Measurements from ENCODE around the gene ELP2. TPM values are rescaled to one million over a fixed set of nuclear protein-coding genes. Genes with fewer than 3 reads are reported as not detected.
A peak's percentile ranks its signal among the peaks of the same experiment; 100 is the strongest.
"Not testable (repeated sequence)": the region's sequence is repeated elsewhere in the genome, so short reads cannot be mapped to it uniquely, and the experiment has no call there.

The ELP2 gene
- total RNA-seq, 1 donor from 2014 or later = 109 TPM

- DNase-seq (ENCODE audit: low spot score) = no peak
- no peak for ATAC-seq
- intact Hi-C loops (cut with DNase I) = no loop called here
Measured at GRCh38 chr18:36203360-36203895, 73.7 kb downstream of the ELP2 start.

- intact Hi-C loops (cut with DNase I) = no loop called here
- no peak for DNase-seq (ENCODE audit: low spot score)
- no peak for ATAC-seq
Measured at GRCh38 chr18:36205166-36205565, 75.5 kb downstream of the ELP2 start.

GRCh38 chr18:36207303-36207702, 77.6 kb downstream of the ELP2 start:
- ATAC-seq = no peak
- intact Hi-C loops (cut with DNase I) = no loop called here
- no peak for DNase-seq (ENCODE audit: low spot score)

- DNase-seq (ENCODE audit: low spot score); ATAC-seq; intact Hi-C loops (cut with DNase I): not testable (repeated sequence)
Measured at GRCh38 chr18:36207969-36208368, 78.3 kb downstream of the ELP2 start.

DNA sequence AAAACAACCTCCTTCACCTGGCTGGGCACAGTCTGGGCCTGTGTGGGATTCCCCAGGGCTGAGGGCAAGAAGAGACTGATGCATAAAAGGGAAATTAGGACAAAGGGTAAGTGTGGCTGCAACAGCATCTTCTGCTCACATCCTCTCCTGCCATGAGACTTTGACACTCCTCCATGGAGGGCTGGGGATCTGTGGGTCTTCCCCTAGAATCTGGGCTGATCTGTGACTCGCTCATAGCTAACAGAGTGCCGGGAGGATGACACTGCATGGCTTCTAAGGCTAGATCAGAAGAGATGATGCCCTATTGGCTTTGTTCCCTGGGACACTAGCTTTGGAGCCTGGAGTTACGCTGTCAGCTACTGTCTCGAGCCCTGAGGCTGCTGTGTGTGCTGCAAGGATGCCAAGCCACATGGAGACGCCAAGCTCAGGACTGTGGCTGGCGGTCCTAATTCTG, 81.9 kb downstream of the ELP2 start:
- peak; percentile 34 for ATAC-seq
- intact Hi-C loops (cut with DNase I) = no loop called here
- no peak for DNase-seq (ENCODE audit: low spot score)

DNA sequence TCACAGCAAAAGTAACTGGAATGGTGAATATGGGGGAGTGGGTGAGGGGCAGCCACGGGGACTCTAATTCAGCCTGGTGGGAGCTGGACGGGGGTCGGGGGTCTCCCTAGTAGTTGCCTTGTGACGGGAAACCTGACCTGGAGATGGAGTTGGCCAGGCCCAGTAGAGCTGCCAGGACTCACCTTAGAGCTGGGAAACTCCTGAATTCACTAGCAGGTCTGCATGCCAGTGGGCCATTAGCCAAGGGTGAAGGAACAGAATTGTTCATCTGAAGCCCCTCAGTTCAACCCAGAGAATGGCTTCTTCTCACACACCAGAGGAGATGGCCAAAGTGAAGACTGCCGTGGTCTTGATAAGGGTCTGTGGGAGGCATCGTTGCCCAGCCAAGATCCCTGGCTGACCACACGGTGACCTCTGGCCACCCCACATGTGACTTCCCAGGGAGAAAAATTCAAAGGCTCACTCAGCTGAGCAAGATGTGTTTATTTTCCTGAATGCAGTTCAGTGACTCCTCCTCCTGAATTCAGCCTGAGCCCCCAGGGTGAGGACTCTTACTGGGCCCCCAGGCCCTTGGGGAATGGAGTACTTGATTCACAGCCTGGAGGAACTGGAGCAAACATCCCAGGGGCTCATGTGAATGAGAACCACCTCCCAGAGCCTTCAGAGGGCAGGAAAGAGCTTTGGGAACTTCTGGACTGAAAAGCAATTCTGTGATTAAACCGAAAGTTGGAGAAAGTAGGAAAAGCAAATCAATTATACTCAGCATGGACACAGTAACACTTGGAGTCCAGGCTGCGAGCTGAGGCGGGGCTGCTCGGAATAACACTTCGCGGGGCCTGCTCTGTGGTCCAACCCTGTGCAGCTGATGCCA, 82.8 kb downstream of the ELP2 start:
- ATAC-seq (peak; percentile 75), DNase-seq (ENCODE audit: low spot score) (no peak)
- intact Hi-C loops (cut with DNase I) = no loop called here

DNA sequence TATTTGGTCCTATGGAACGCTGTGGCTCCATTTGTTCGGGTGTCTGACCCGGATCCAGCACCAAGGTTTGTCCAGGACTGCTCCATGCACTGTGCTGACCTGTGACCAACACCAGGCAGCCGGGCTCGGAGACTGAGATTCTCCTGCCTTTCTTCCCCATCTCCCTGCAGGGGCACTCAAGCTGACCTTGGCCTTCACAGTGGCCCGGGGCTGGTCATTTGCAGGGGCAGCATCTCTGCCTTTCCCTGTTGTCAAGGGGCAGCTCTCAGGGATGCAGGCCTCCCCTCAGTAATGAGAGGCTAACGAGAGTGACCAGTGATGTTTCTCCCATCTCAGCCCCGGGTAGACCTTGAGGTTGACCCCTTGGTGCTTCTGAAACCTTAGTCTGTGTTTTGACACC, 85.1 kb downstream of the ELP2 start:
- ATAC-seq (no peak), DNase-seq (ENCODE audit: low spot score) (no peak)
- intact Hi-C loops (cut with DNase I) = no loop called here

GRCh38 chr18:36215577-36215976, 85.9 kb downstream of the ELP2 start:
- intact Hi-C loops (cut with DNase I) = no loop called here
- DNase-seq (ENCODE audit: low spot score) = no peak
- ATAC-seq = no peak

DNA sequence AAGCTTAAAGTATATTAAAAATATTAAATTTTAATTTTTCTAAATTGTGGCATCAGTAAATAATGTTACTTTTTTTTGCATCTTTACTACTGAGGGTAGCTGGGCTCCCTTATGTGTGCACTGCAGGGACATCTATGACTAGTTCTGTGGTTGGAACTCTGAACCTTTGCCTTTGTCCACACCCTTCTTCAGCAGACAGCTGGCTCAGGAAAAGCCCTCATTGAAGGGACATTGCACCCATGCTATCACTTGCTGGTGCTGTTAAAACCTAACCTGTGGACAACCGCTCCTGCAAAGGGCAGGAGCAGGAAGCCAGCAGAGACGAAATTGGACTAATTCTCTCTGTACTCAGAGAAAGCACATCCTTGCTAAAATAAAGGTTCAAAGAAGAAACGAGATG, 87.6 kb downstream of the ELP2 start:
- ATAC-seq (no peak), DNase-seq (ENCODE audit: low spot score) (no peak)
- intact Hi-C loops (cut with DNase I) = no loop called here

DNA sequence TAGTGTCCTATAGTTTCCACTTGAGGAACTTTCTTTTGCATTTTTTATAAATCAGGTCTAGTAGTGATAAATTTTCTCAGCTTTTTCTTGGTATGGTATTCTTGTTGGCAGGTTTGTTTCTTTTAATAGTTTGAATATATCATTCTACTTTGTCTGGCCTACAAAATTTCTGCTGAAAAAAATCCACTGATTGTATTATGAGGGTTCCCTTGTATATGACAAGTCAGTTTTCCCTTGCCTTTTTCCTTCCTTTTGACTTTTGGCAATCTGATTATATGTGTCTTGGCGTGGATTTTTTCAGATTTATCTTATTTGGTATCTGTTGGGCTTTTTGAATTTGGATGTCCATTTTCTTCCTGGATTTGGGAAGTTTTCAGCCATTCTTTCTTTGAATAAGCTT, 99.5 kb downstream of the ELP2 start:
- no peak for DNase-seq (ENCODE audit: low spot score)
- no peak for ATAC-seq
- intact Hi-C loops (cut with DNase I) = no loop called here

Other genes starting within 250 kb of the ELP2 start
- gene RPRD1A, start 62.3 kb upstream of the ELP2 start, total RNA-seq = 58.1 TPM
- gene SLC39A6, start 559 bp upstream of the ELP2 start, total RNA-seq = 41.1 TPM
- gene MOCOS, start 57.6 kb downstream of the ELP2 start, total RNA-seq = 6.4 TPM
- 33.3 TPM for gene FHOD3, start 167.8 kb downstream of the ELP2 start, total RNA-seq